ENCODE results near the gene CISH.

The CISH gene

GRCh38 chr3:50583897-50584296 lies 27.7 kb downstream of the CISH start:
- Histone ChIP-seq H3K9ac (ENCODE audit: low read depth, low read length) (no peak overlapping the region), H3K27ac (ENCODE audit: low read length) (peak overlapping the region; percentile 96), H3K9me3 (ENCODE audit: insufficient read depth, low read length, severe bottlenecking) (no peaks in the 10 kb centered on the region), H3K4me2 (ENCODE audit: insufficient read depth, low read length) (no peak overlapping the region), H3K4me3 (ENCODE audit: low read depth in 1 of 2, low read length in 2 of 2) (no peak overlapping the region), H3K4me1 (ENCODE audit: insufficient read depth, low read length) (peaks cover 47% of the 10 kb centered on the region), H4K20me1 (ENCODE audit: insufficient read depth, low read length) (no peaks in the 10 kb centered on the region), H3K79me2 (ENCODE audit: insufficient read depth, low read length) (peaks cover 21% of the 10 kb centered on the region), H2AFZ (ENCODE audit: low read depth, low read length) (no peak overlapping the region), H3K36me3 (ENCODE audit: insufficient read depth, low read length) (peaks cover 83% of the 10 kb centered on the region), H3K27me3 (ENCODE audit: insufficient read depth, low read length, poor library complexity) (no peaks in the 10 kb centered on the region)
- no peak for TF ChIP-seq EZH2 (IDR thresholded peaks at IDR 0.05; ENCODE audit: borderline replicate concordance, low read depth, low read length, severe bottlenecking)
- TF ChIP-seq CTCF (IDR thresholded peaks at IDR 0.05; ENCODE audit: borderline replicate concordance, extremely low read depth, low read length, poor library complexity, severe bottlenecking), result no peak
- DNase-seq (no peak), ATAC-seq (ENCODE audit: insufficient read depth, low read depth) (no peak)

- Histone ChIP-seq H3K4me1 (ENCODE audit: insufficient read depth, low read length) (peaks cover 29% of the 10 kb centered on the region), H3K4me3 (ENCODE audit: low read depth in 1 of 2, low read length in 2 of 2) (no peak overlapping the region), H3K79me2 (ENCODE audit: insufficient read depth, low read length) (peaks cover 16% of the 10 kb centered on the region), H3K36me3 (ENCODE audit: insufficient read depth, low read length) (peaks cover 98% of the 10 kb centered on the region), H3K27me3 (ENCODE audit: insufficient read depth, low read length, poor library complexity) (no peaks in the 10 kb centered on the region), H3K27ac (ENCODE audit: low read length) (peak overlapping the region; percentile 96), H4K20me1 (ENCODE audit: insufficient read depth, low read length) (no peaks in the 10 kb centered on the region), H3K9me3 (ENCODE audit: insufficient read depth, low read length, severe bottlenecking) (no peaks in the 10 kb centered on the region), H3K4me2 (ENCODE audit: insufficient read depth, low read length) (no peak overlapping the region), H3K9ac (ENCODE audit: low read depth, low read length) (no peak overlapping the region), H2AFZ (ENCODE audit: low read depth, low read length) (no peak overlapping the region)
- DNase-seq, result no peak
- no peak for ATAC-seq (ENCODE audit: insufficient read depth, low read depth)
- TF ChIP-seq EZH2 (IDR thresholded peaks at IDR 0.05; ENCODE audit: borderline replicate concordance, low read depth, low read length, severe bottlenecking) (no peak), CTCF (IDR thresholded peaks at IDR 0.05; ENCODE audit: borderline replicate concordance, extremely low read depth, low read length, poor library complexity, severe bottlenecking) (no peak)
These were observed 29.5 kb downstream of the CISH start for GRCh38 chr3:50582083-50582482.

GRCh38 chr3:50581459-50581842 lies 30.1 kb downstream of the CISH start:
- Histone ChIP-seq H3K4me2 (ENCODE audit: insufficient read depth, low read length) (no peak overlapping the region), H3K79me2 (ENCODE audit: insufficient read depth, low read length) (peaks cover 16% of the 10 kb centered on the region), H3K36me3 (ENCODE audit: insufficient read depth, low read length) (peaks cover 99% of the 10 kb centered on the region), H3K9me3 (ENCODE audit: insufficient read depth, low read length, severe bottlenecking) (no peaks in the 10 kb centered on the region), H4K20me1 (ENCODE audit: insufficient read depth, low read length) (no peaks in the 10 kb centered on the region), H3K27ac (ENCODE audit: low read length) (peak overlapping the region; percentile 96), H3K4me1 (ENCODE audit: insufficient read depth, low read length) (peaks cover 26% of the 10 kb centered on the region), H3K9ac (ENCODE audit: low read depth, low read length) (no peak overlapping the region), H2AFZ (ENCODE audit: low read depth, low read length) (no peak overlapping the region), H3K27me3 (ENCODE audit: insufficient read depth, low read length, poor library complexity) (no peaks in the 10 kb centered on the region), H3K4me3 (ENCODE audit: low read depth in 1 of 2, low read length in 2 of 2) (no peak overlapping the region)
- TF ChIP-seq CTCF (IDR thresholded peaks at IDR 0.05; ENCODE audit: borderline replicate concordance, extremely low read depth, low read length, poor library complexity, severe bottlenecking), result no peak
- no peak for TF ChIP-seq EZH2 (IDR thresholded peaks at IDR 0.05; ENCODE audit: borderline replicate concordance, low read depth, low read length, severe bottlenecking)
- no peak for DNase-seq
- no peak for ATAC-seq (ENCODE audit: insufficient read depth, low read depth)
